Measurements from ENCODE around the gene DCC.

- TF ChIP-seq, protein P1, sequence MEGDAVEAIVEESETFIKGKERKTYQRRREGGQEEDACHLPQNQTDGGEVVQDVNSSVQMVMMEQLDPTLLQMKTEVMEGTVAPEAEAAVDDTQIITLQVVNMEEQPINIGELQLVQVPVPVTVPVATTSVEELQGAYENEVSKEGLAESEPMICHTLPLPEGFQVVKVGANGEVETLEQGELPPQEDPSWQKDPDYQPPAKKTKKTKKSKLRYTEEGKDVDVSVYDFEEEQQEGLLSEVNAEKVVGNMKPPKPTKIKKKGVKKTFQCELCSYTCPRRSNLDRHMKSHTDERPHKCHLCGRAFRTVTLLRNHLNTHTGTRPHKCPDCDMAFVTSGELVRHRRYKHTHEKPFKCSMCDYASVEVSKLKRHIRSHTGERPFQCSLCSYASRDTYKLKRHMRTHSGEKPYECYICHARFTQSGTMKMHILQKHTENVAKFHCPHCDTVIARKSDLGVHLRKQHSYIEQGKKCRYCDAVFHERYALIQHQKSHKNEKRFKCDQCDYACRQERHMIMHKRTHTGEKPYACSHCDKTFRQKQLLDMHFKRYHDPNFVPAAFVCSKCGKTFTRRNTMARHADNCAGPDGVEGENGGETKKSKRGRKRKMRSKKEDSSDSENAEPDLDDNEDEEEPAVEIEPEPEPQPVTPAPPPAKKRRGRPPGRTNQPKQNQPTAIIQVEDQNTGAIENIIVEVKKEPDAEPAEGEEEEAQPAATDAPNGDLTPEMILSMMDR (optimal IDR thresholded peaks at IDR 0.05 in 1 of 3, IDR thresholded peaks at IDR 0.05 in 1 of 3, conservative IDR thresholded peaks at IDR 0.05 in 1 of 3; ENCODE audit: extremely low read depth in 1 of 3, insufficient read depth in 2 of 3, low read length in 3 of 3) = no peak
- no peak for TF ChIP-seq EZH2 (IDR thresholded peaks at IDR 0.05; ENCODE audit: low read length)
These were observed 979.6 kb downstream of the DCC start for GRCh38 chr18:53319628-53320027.

All from keratinocyte (primary cell).